HG02970 (cell line): Measurements from ENCODE around the gene JAK3.
A peak's percentile ranks its signal among the peaks of the same experiment; 100 is the strongest.
"Not testable (repeated sequence)": the region's sequence is repeated elsewhere in the genome, so short reads cannot be mapped to it uniquely, and the experiment has no call there.

ENCODE experiments used
- ATAC-seq: cut with Tn5 transposase; IDR thresholded peaks from one replicate; pipeline ENCODE4 v1.9.1; 2021; ENCODE audit warnings: mild to moderate bottlenecking, moderate library complexity, moderate number of reproducible peaks; ENCODE audit not compliant: unreplicated experiment, low FRiP score

The JAK3 gene

DNA sequence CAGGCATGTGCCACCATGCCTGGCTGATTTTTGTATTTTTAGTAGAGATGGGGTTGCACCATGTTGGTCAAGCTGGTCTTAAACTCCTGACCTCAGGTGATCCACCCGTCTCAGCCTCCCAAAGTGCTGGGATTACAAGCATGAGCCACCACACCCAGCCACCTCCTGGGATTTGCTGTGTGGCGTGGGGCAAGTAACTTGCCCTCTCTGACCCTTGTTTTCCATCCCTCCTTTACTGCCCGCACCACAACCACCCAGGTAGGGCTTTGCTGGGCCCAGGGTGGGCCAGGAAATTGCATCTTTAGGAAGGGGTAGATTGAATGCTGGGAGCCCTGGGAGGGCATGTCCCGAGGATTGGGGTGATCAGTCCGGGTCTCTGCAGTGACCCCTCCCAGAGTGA lies 64.1 kb downstream of the JAK3 start:
- ATAC-seq, result not testable (repeated sequence)

GRCh38 chr19:17780781-17781180 lies 67.0 kb downstream of the JAK3 start:
- ATAC-seq, result no peak

DNA sequence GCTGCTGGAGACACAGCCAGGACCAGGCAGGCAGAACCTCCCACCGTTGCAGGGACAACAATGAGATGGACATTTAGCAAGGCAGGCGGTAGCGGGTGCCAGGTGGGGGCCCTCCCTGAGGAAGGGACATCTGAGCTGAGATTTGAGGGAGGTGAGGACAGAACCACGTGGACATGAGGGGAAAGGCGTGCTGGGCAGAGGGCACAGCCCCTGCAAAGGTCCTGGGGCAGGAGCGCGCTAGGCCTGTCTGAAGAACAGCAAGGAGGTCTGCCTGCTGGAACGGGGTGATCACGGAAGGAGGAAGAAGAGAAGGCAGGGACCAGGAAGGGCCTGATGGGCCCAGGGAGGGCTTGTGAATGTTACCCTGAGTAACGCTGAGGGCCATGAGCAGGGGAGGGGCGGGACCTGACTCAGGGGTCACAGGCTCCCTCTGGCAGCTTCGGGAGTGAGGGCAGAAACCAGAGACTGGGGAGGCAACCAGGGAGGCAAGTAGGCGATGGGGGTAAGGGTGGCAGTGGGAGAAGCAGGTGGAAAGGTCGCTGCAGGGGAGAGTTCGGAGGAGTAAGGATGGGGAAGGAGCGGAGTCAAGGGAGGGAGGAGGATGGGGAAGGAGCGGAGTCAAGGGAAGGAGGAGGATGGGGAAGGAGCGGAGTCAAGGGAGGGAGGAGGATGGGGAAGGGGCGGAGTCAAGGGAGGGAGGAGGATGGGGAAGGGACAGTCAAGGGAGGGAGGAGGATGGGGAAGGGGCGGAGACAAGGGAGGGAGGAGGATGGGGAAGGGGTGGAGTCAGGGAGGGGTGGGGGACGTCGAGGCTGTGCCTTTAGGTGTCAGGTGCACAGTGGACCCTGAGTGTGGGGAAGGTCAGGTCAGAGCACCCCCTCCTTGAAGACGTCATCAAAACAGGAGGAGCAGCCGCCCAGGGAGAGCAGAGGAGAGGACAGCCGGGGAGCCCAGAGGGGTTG lies 68.5 kb downstream of the JAK3 start:
- ATAC-seq, result no peak

- ATAC-seq, result no peak
Observed at GRCh38 chr19:17778251-17778967, 69.4 kb downstream of the JAK3 start.

- not testable (repeated sequence) for ATAC-seq
Observed at GRCh38 chr19:17777840-17778239, 69.9 kb downstream of the JAK3 start.

- ATAC-seq, result peak; percentile 70
Observed at GRCh38 chr19:17775991-17776803, 71.6 kb downstream of the JAK3 start.

DNA sequence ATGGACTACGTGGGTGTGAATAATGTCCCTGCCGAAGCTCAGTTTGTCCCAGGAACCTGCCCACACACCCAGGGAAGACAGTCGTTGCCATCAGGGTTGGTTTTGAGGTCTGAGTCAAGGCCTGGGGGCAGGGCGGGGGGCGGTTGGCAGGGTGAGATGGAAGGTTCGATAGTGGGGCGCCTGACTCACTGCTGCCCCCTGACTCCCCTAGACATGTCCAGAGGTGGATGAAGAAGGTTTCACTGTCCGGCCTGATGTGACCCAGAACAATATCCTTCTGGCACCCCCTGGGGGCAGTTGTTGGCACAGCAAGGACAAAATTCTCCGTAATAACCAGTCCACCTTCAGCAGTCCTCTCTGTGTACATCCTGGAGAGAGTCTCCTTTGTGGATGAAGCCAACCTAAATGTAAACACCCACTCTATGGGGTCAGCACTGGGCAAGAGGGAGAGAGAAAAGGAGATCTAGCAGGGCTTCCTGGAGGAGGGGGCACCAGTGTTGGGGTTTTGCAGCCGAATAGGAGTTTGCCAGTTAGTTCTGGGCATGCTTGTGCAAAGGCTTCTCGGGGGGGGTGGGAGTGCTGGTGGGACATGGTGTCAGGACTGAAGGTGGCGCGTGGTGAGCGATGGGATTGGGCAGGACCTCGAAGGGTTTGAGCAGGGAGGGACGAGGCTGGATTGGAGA lies 72.4 kb downstream of the JAK3 start:
- ATAC-seq, result no peak
